Measurements from ENCODE around the gene TBC1D14. TPM values are rescaled to one million over a fixed set of nuclear protein-coding genes. Genes with fewer than 3 reads are reported as not detected.
"Not testable (repeated sequence)": the region's sequence is repeated elsewhere in the genome, so short reads cannot be mapped to it uniquely, and the experiment has no call there.

Gene TBC1D14
- polyA plus RNA-seq, 1 donor, result 46.0 TPM

- peak; percentile 87 for DNase-seq
These were observed 64.7 kb downstream of the TBC1D14 start for GRCh38 chr4:6974138-6974848.

- not testable (repeated sequence) for DNase-seq
These were observed 68.2 kb downstream of the TBC1D14 start for GRCh38 chr4:6977846-6978245.

DNA sequence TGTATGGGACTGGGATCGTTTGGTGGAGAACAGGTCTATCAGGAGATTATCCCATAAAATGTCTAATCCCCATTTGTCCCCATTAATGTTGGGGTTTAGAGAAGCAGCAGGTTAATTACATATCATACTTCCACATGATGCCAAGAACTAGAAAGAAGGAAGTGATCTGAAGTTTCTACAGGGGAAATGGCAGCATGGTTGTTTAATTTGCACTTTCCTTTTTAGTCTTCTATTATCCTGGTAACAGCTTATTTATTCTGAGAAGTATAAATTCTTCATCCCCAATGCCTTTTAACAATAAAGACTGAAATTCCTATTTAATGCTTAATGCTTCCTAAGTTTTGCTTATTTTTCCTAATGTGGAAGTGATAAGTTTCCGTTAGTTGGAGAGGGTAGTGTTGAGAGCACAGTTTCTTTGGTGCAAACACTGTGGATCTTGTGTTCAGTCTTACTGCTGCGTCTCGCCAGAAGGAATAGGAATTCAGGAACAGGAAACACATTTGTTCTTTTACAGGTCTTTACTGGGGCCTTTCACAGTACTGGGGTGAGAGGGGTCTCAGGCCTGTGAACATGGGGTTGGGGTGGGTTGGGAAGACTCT lies 74.0 kb downstream of the TBC1D14 start:
- DNase-seq, result no peak

- DNase-seq, result no peak
These were observed 75.2 kb downstream of the TBC1D14 start for GRCh38 chr4:6984612-6985425.

- DNase-seq, result peak; percentile 45
These were observed 76.6 kb downstream of the TBC1D14 start for GRCh38 chr4:6986072-6986780.

GRCh38 chr4:6986781-6987587 lies 77.4 kb downstream of the TBC1D14 start:
- DNase-seq, result peak; percentile 94

GRCh38 chr4:6987588-6987961 lies 77.9 kb downstream of the TBC1D14 start:
- no peak for DNase-seq

DNA sequence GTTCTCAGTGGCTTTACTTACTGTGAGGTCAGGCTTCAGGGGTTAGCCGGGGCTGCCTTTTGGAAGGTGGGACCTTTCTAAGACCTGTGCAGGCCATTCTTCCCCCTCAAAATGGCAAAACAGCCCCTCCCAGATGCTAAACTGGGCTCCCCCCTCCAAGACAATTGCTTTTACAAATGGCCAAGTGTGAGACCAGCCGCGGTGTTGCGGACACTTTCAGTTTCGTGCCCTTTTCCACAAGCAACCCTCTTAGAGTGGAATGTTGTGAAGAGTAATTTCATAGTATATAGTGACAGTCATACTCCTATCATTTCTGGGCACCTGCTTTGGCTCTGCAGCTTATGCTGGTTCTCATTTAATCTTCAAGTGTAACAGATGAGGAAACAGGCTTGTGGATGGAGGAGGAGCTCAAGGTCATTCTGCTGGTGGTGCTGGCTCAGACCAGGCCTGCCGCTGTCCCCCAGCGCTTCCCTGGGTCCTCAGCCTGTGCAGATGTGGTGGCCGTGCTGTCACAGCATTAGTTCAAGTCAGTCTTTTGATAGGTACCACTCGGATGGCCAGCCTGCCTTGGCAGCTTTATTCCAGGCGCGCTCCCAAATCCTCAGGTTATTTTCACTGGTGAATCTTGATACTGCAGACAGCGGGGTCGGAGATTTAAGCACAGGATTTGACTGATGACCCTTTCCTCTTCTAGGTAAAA lies 78.5 kb downstream of the TBC1D14 start:
- no peak for DNase-seq

DNA sequence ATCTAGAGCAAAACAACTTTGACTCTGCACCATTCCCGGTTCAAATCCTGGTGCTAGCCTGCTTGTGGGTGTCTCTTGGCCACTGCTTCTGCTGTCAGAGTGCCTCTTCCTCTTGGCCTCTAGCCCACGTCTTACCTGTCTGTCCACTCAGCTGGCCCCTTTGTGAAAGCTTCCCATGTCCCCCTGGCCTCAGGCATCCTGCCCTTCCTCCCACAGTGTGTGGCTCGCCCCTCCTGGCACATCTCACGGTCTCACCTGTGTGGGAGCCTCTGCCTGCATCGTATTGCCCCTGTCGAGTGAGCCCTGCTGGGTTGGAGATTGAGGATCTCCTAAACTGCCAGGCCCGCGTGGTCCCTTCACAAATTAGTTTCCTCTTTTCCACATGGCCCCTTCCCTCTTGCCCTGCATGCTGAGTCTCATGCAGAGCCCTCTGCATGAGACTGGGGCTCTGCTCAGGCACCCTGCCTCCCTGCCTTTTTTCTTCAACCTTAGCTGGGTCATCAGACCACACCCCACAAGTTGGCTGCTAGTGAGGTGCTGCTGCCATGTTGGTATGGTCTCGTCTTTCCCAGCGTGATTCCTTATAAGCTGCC lies 79.8 kb downstream of the TBC1D14 start:
- no peak for DNase-seq

DNA sequence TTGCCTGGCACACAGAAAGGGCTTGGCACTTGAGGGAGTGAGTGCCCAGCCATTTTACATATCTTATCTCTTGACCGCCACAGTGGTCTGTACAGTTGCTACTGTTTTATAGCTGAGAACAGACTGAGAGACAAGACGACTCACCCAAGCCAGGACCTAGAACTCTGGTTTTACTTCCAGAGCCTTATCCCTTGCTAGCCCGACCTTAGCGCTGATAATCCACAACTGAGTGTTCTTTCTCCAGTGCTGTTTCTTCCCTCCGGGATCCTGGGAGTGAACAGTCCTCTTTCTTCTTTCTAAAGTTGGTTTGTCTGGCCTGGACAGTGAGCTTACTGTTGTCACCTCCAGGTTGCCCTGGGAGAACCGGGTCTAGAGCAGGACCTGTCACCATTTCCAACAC lies 81.0 kb downstream of the TBC1D14 start:
- no peak for DNase-seq

DNA sequence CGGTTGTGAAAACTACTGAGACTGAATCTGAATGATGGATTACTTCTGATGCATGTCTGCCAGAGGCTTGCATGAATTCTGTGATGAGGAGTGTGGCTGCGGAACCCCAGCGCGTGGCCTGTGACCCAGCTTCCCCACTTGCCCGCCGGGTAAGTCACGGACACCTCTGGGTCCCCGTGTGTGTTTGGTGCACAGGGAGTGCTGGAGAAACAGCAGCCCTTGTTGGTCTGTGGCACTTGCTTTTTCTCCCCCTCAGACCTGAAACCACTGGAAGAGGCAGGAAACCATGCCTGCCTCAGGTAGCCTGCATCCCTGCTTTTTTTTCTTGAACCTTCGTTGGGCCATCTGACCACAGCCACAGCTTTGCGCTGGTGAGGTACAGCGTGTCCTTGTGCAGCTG lies 81.6 kb downstream of the TBC1D14 start:
- DNase-seq, result no peak

GRCh38 chr4:6991771-6992557 lies 82.3 kb downstream of the TBC1D14 start:
- no peak for DNase-seq

GRCh38 chr4:6992728-6993677 lies 83.4 kb downstream of the TBC1D14 start:
- no peak for DNase-seq

- DNase-seq, result no peak
These were observed 86.9 kb downstream of the TBC1D14 start for GRCh38 chr4:6996481-6996880.

DNA sequence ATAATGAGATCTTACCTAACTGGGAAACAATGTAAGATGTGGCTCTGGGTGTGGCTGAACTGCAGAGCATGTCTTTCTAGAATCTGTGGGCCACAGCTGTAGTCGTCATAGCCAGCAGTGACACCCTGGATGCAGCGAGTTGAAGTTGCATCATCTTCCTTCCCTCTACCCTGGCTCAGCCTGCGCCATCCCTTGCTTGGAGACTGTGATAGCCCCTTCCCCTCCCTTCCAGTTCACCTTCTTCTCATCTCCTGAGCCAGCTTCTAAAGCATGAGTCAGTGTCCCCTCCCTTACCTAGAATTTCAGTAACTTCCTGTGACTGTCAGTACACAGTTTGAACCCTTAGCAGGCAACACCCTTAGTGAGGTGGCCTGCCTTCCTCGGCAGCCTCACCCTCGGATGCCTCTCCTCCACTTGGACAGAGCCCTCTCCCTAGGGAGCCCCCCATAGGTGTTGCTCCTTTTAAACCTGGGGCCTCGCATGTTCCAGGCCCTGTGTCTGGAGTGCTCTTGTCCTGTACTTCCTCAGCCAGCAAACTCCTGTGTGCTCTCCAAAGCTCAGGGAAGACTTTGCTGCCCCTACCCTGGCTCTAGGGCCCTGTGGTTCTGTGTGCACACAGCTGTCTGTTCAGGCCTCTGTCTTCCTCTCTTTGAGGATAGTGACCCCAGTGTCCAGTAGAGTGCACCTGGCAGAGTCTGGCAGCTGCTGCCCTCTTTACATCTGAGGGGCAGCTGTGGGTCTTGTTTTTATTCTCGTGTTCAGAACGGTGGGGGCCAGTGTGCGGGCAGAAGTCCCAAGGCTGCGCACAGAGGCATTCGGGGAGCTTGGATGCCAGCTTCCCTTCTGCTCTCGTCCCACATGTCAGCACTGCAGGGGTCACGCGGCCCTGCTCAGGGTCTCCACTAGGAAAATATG lies 89.8 kb downstream of the TBC1D14 start:
- DNase-seq, result no peak

DNA sequence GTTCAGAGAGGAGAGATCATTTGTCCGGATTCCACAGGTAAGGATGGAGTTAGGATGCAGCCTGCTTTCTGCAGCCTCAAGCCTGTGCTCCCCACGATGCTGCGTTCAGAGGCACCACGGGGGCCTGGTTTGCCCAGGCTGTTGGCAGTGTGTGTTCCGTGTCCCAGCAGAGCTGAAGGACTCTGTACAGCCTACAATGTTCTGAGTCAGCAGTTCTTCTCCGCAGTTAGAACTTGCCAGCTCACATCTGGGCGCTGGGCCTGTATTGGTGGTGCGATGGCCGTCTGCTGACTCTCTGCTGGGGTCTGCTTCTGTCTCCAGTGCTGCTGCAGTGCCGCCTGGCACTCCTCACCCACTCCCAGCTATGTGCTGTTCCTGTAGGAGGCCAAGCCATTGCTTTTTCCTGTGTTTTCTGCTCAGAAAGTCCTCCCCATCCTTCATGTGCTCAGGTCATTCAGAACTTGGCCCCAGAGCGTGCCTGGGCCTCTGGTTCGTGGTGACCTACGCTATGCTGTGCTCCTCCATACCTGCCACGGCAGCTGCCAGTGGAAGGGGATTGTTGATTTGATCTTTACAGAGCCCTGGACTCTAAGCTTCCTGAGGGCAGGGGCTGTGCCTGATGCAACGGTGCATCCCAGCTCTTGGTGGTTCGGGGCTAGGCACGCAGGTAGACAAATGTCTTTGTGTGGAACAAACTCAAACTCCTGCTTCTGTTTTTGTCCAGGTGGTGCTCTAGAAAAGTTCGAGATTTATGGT lies 91.0 kb downstream of the TBC1D14 start:
- DNase-seq, result no peak

DNA sequence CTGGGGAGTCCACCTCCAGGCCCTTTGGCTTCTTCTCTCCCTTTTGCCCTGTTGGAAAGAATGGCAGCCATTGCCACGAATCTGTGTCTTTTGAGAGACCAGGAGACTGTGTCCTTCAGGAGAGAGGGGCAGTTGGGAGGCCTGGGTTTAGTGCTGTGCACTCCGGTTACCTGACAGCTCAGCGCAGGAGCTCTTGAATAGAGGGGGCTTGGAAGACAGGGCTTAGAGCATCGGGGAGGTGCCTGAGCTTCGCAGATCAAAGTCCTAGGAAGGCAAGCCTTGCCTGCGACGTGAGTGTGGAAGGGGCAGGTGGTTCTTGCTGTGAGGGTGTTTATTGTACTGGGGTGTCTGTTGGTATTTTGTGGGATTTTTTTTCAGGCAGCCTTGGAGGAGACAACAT lies 91.6 kb downstream of the TBC1D14 start:
- DNase-seq, result no peak
